Endothelial cell of umbilical vein (primary cell): ENCODE measurements around the gene PNKP.

Experiments used
- EZH2 ChIP-seq: IDR thresholded peaks from 2 replicates; pipeline ENCODE4 v1.6.1; 2012; ENCODE audit warnings: borderline replicate concordance, low read depth, mild to moderate bottlenecking, moderate library complexity, low read length, inconsistent platforms; ENCODE audit not compliant: severe bottlenecking
- FOS ChIP-seq: IDR thresholded peaks from 2 replicates; pipeline ENCODE4 v1.6.1; 2011; ENCODE audit warnings: mild to moderate bottlenecking, low read length, moderate library complexity, borderline replicate concordance; ENCODE audit not compliant: insufficient read depth
- JUN ChIP-seq: IDR thresholded peaks from 2 replicates; pipeline ENCODE4 v1.6.1; 2011; ENCODE audit warnings: borderline replicate concordance, low read depth; ENCODE audit not compliant: insufficient read length, insufficient read depth
- MYC ChIP-seq: IDR thresholded peaks from one replicate; pipeline ENCODE4 v1.6.1; 2011; ENCODE audit warnings: mild to moderate bottlenecking, low read depth, low read length
- POLR2A ChIP-seq: IDR thresholded peaks from 2 replicates; pipeline ENCODE4 v1.6.1; 2012; ENCODE audit warnings: low read depth, mild to moderate bottlenecking, control low read depth, low read length
- TF ChIP-seq, protein P1 (sequence below), 2 donors: IDR thresholded peaks; 1 replicate in 1 of 2; 2 replicates in 1 of 2; pipeline ENCODE4 v1.5.1; 2011; ENCODE audit warnings: low read length in 2 of 2, mild to moderate bottlenecking in 2 of 2, moderate library complexity in 2 of 2, control low read depth in 1 of 2, inconsistent platforms in 1 of 2, low read depth in 1 of 2; ENCODE audit not compliant: insufficient read depth in 1 of 2; ENCODE audit errors: extremely low read depth in 1 of 2

DNA sequence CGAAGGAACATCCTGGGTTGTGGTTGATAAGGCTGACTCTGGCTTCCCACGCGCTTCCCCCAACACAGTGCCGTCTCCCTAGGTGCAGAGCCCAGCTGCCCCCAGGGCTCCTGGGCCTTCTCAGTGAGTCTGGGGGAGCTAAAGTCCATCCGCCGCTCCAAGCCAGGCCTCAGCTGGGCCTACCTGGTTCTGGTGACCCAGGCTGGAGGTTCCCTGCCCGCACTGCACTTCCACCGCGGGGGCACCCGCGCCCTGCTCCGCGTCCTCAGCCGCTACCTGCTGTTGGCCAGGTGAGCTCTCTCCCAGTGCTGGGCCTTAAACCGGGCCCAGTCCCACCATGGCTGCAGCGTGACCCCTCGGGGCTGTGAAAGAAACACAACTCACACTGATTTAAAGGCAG is 13.8 kb upstream of the PNKP start:
- no peak for TF ChIP-seq EZH2
- no peak for TF ChIP-seq MYC
- TF ChIP-seq, protein P1, sequence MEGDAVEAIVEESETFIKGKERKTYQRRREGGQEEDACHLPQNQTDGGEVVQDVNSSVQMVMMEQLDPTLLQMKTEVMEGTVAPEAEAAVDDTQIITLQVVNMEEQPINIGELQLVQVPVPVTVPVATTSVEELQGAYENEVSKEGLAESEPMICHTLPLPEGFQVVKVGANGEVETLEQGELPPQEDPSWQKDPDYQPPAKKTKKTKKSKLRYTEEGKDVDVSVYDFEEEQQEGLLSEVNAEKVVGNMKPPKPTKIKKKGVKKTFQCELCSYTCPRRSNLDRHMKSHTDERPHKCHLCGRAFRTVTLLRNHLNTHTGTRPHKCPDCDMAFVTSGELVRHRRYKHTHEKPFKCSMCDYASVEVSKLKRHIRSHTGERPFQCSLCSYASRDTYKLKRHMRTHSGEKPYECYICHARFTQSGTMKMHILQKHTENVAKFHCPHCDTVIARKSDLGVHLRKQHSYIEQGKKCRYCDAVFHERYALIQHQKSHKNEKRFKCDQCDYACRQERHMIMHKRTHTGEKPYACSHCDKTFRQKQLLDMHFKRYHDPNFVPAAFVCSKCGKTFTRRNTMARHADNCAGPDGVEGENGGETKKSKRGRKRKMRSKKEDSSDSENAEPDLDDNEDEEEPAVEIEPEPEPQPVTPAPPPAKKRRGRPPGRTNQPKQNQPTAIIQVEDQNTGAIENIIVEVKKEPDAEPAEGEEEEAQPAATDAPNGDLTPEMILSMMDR (IDR thresholded peaks at IDR 0.05; ENCODE audit: extremely low read depth in 1 of 2, insufficient read depth in 1 of 2, low read depth in 1 of 2, low read length in 2 of 2) = no peak
- no peak for TF ChIP-seq POLR2A
- no peak for TF ChIP-seq FOS
- TF ChIP-seq JUN = no peak
